IPS-15b (cell line): ENCODE data around the gene ILF3.
"Not testable (repeated sequence)": the region's sequence is repeated elsewhere in the genome, so short reads cannot be mapped to it uniquely, and the experiment has no call there.

Experiments
- H3K27me3 ChIP-seq: one replicate; pipeline ENCODE4 v1.6.1; 2013; ENCODE audit warnings: low read length; ENCODE audit not compliant: control insufficient read depth, insufficient read depth
- H3K36me3 ChIP-seq: one replicate; pipeline ENCODE4 v1.6.1; 2013; ENCODE audit warnings: low read length; ENCODE audit not compliant: control insufficient read depth, insufficient read depth
- H3K4me1 ChIP-seq: one replicate; pipeline ENCODE4 v1.6.1; 2013; ENCODE audit warnings: mild to moderate bottlenecking, low read length; ENCODE audit not compliant: control insufficient read depth, insufficient read depth
- H3K4me3 ChIP-seq: one replicate; pipeline ENCODE4 v1.5.1; 2013; ENCODE audit warnings: low read depth, low read length
- H3K9ac ChIP-seq: one replicate; pipeline ENCODE4 v1.6.1; 2013; ENCODE audit warnings: low read depth, mild to moderate bottlenecking, low read length
- H3K9me3 ChIP-seq: one replicate; pipeline ENCODE4 v1.6.1; 2013; ENCODE audit warnings: mild to moderate bottlenecking, low read length; ENCODE audit not compliant: control insufficient read depth, insufficient read depth

The ILF3 gene

GRCh38 chr19:10663252-10663563, 9.1 kb downstream of the ILF3 start:
- not testable (repeated sequence) for H3K27me3 ChIP-seq, H3K4me1 ChIP-seq, H3K4me3 ChIP-seq, H3K9ac ChIP-seq, H3K9me3 ChIP-seq
- peaks cover 24% of the 10 kb centered on the region for H3K36me3 ChIP-seq

GRCh38 chr19:10667867-10668266, 13.7 kb downstream of the ILF3 start:
- Histone ChIP-seq H3K4me1 (no peaks in the 10 kb centered on the region), H3K27me3 (no peaks in the 10 kb centered on the region), H3K4me3 (no peak overlapping the region), H3K36me3 (peaks cover 25% of the 10 kb centered on the region), H3K9me3 (no peaks in the 10 kb centered on the region), H3K9ac (no peak overlapping the region)

GRCh38 chr19:10669246-10669645, 15.1 kb downstream of the ILF3 start:
- Histone ChIP-seq H3K36me3 (peaks cover 33% of the 10 kb centered on the region), H3K27me3 (no peaks in the 10 kb centered on the region), H3K9ac (no peak overlapping the region), H3K9me3 (no peaks in the 10 kb centered on the region), H3K4me1 (no peaks in the 10 kb centered on the region), H3K4me3 (no peak overlapping the region)

GRCh38 chr19:10670182-10670581, 16.0 kb downstream of the ILF3 start:
- H3K9me3 ChIP-seq, result no peaks in the 10 kb centered on the region
- no peak overlapping the region for H3K4me3 ChIP-seq
- H3K4me1 ChIP-seq, result no peaks in the 10 kb centered on the region
- peaks cover 33% of the 10 kb centered on the region for H3K36me3 ChIP-seq
- H3K9ac ChIP-seq, result no peak overlapping the region
- no peaks in the 10 kb centered on the region for H3K27me3 ChIP-seq

GRCh38 chr19:10670876-10671804, 17.0 kb downstream of the ILF3 start:
- no peaks in the 10 kb centered on the region for H3K4me1 ChIP-seq
- no peak overlapping the region for H3K9ac ChIP-seq
- H3K9me3 ChIP-seq, result no peaks in the 10 kb centered on the region
- H3K4me3 ChIP-seq, result no peak overlapping the region
- no peaks in the 10 kb centered on the region for H3K27me3 ChIP-seq
- peaks cover 36% of the 10 kb centered on the region for H3K36me3 ChIP-seq

- H3K9me3 ChIP-seq, H3K4me3 ChIP-seq, H3K27me3 ChIP-seq, H3K4me1 ChIP-seq, H3K9ac ChIP-seq: not testable (repeated sequence)
- H3K36me3 ChIP-seq, result peaks cover 37% of the 10 kb centered on the region
These were observed 17.8 kb downstream of the ILF3 start for GRCh38 chr19:10671922-10672321.

- not testable (repeated sequence) for H3K9ac ChIP-seq, H3K4me3 ChIP-seq, H3K9me3 ChIP-seq, H3K27me3 ChIP-seq, H3K4me1 ChIP-seq
- peaks cover 68% of the 10 kb centered on the region for H3K36me3 ChIP-seq
These were observed 21.1 kb downstream of the ILF3 start for GRCh38 chr19:10675214-10675613.

- H3K36me3 ChIP-seq, result peaks cover 78% of the 10 kb centered on the region
- H3K9me3 ChIP-seq, result no peaks in the 10 kb centered on the region
- no peak overlapping the region for H3K9ac ChIP-seq
- H3K27me3 ChIP-seq, result no peaks in the 10 kb centered on the region
- no peak overlapping the region for H3K4me3 ChIP-seq
- no peaks in the 10 kb centered on the region for H3K4me1 ChIP-seq
These were observed 23.6 kb downstream of the ILF3 start for GRCh38 chr19:10677751-10678150.

GRCh38 chr19:10678813-10679212, 24.7 kb downstream of the ILF3 start:
- H3K4me1 ChIP-seq, result no peaks in the 10 kb centered on the region
- no peaks in the 10 kb centered on the region for H3K9me3 ChIP-seq
- H3K27me3 ChIP-seq, result no peaks in the 10 kb centered on the region
- H3K36me3 ChIP-seq, result peaks cover 78% of the 10 kb centered on the region
- H3K4me3 ChIP-seq, result no peak overlapping the region
- H3K9ac ChIP-seq, result peak overlapping the region; percentile 5

GRCh38 chr19:10679743-10680142, 25.6 kb downstream of the ILF3 start:
- no peak overlapping the region for H3K9ac ChIP-seq
- no peaks in the 10 kb centered on the region for H3K4me1 ChIP-seq
- H3K4me3 ChIP-seq, result no peak overlapping the region
- no peaks in the 10 kb centered on the region for H3K9me3 ChIP-seq
- H3K27me3 ChIP-seq, result no peaks in the 10 kb centered on the region
- H3K36me3 ChIP-seq, result peaks cover 85% of the 10 kb centered on the region

GRCh38 chr19:10680545-10681135, 26.5 kb downstream of the ILF3 start:
- Histone ChIP-seq H3K9me3 (no peaks in the 10 kb centered on the region), H3K4me1 (no peaks in the 10 kb centered on the region), H3K9ac (no peak overlapping the region), H3K4me3 (no peak overlapping the region), H3K36me3 (peaks cover 90% of the 10 kb centered on the region), H3K27me3 (no peaks in the 10 kb centered on the region)

- H3K4me3 ChIP-seq, result no peak overlapping the region
- H3K9ac ChIP-seq, result no peak overlapping the region
- H3K4me1 ChIP-seq, result no peaks in the 10 kb centered on the region
- H3K36me3 ChIP-seq, result peaks cover 97% of the 10 kb centered on the region
- H3K27me3 ChIP-seq, result no peaks in the 10 kb centered on the region
- H3K9me3 ChIP-seq, result no peaks in the 10 kb centered on the region
These were observed 27.5 kb downstream of the ILF3 start for GRCh38 chr19:10681658-10682057.
